Progenitor cell of endocrine pancreas (in vitro differentiated cells): ENCODE results near the gene SPATS2. TPM values are rescaled to one million over a fixed set of nuclear protein-coding genes. Genes with fewer than 3 reads are reported as not detected.

Experiments used
- DNase-seq: peaks from one replicate; pipeline ENCODE4 v3.0.0; 2021; ENCODE audit warnings: low spot score; ENCODE audit not compliant: unreplicated experiment
- H3K27ac Mint-ChIP-seq: 2 replicates; pipeline ENCODE4 v1.8.0; 2021; ENCODE audit warnings: mild to moderate bottlenecking, moderate library complexity, mixed read lengths
- H3K27me3 Mint-ChIP-seq: 2 replicates; pipeline ENCODE4 v1.8.0; 2021; ENCODE audit warnings: mixed read lengths
- H3K36me3 Mint-ChIP-seq: 2 replicates; pipeline ENCODE4 v1.8.0; 2022; ENCODE audit warnings: mixed read lengths; ENCODE audit not compliant: insufficient read depth
- H3K4me1 Mint-ChIP-seq: 2 replicates; pipeline ENCODE4 v1.8.0; 2021; ENCODE audit warnings: low read depth, mixed read lengths
- H3K4me3 Mint-ChIP-seq: 2 replicates; pipeline ENCODE4 v1.8.0; 2021; ENCODE audit warnings: low read depth, mild to moderate bottlenecking, moderate library complexity, mixed read lengths
- H3K9me3 Mint-ChIP-seq: 2 replicates; pipeline ENCODE4 v1.8.0; 2021; ENCODE audit warnings: low read depth, mixed read lengths
- total RNA-seq: library from RNA; stranded (reverse); gene quantifications from 2 replicates; pipeline ENCODE4 v1.2.1, GENCODE V29; 2021
- TF ChIP-seq, protein P1 (sequence below): fragments of 200-600 bp; sonication (generic); IDR thresholded peaks from one replicate; pipeline ENCODE4 v1.5.0; 2021; ENCODE audit warnings: antibody characterized with exemption, mild to moderate bottlenecking; ENCODE audit not compliant: unreplicated experiment

Gene SPATS2
- total RNA-seq, 1 donor from 2014 or later = 84.4 TPM

DNA sequence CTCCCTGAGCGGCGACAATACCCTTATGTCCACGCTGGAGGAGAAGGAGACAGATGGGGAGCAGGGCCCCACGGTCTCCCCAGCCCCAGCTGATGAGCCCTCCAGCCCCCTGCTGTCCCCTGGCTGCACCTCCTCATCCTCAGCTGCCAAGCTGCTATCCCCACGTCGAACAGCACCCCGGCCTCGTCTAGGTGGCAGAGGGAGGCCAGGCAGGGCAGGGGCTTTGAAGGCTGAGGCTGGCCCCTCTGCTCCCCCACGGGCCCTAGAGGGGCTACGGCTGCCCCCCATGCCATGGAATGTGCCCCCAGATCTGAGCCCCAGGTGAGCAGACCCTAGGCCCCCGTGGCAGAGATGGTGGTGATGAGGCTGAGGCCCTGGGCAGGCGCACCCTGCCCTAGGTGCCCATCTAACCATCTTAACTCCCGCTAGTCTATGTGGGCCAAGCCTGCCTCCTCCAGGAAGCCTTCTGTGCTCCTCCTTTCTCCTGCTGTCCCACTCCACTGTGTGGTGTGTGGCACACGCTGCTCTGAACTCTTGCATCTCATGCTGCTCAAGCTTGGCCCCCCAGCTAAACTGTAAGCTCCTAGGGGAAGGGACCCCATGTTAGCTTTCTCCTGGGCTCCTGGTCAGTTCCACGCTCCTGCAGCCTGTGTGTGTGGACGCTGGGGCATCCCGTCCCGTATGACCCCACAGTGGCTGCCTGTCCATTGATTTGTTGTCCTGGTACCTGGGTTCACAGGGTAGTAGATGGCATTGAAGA lies 188.5 kb downstream of the SPATS2 start:
- no peak for DNase-seq
- TF ChIP-seq, protein P1, sequence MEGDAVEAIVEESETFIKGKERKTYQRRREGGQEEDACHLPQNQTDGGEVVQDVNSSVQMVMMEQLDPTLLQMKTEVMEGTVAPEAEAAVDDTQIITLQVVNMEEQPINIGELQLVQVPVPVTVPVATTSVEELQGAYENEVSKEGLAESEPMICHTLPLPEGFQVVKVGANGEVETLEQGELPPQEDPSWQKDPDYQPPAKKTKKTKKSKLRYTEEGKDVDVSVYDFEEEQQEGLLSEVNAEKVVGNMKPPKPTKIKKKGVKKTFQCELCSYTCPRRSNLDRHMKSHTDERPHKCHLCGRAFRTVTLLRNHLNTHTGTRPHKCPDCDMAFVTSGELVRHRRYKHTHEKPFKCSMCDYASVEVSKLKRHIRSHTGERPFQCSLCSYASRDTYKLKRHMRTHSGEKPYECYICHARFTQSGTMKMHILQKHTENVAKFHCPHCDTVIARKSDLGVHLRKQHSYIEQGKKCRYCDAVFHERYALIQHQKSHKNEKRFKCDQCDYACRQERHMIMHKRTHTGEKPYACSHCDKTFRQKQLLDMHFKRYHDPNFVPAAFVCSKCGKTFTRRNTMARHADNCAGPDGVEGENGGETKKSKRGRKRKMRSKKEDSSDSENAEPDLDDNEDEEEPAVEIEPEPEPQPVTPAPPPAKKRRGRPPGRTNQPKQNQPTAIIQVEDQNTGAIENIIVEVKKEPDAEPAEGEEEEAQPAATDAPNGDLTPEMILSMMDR = no peak
- Mint-ChIP-seq H3K27me3 (no peaks in the 10 kb centered on the region), H3K4me1 (peaks cover 23% of the 10 kb centered on the region), H3K27ac (no peak overlapping the region), H3K36me3 (peaks cover 13% of the 10 kb centered on the region), H3K4me3 (no peak overlapping the region), H3K9me3 (no peaks in the 10 kb centered on the region)

DNA sequence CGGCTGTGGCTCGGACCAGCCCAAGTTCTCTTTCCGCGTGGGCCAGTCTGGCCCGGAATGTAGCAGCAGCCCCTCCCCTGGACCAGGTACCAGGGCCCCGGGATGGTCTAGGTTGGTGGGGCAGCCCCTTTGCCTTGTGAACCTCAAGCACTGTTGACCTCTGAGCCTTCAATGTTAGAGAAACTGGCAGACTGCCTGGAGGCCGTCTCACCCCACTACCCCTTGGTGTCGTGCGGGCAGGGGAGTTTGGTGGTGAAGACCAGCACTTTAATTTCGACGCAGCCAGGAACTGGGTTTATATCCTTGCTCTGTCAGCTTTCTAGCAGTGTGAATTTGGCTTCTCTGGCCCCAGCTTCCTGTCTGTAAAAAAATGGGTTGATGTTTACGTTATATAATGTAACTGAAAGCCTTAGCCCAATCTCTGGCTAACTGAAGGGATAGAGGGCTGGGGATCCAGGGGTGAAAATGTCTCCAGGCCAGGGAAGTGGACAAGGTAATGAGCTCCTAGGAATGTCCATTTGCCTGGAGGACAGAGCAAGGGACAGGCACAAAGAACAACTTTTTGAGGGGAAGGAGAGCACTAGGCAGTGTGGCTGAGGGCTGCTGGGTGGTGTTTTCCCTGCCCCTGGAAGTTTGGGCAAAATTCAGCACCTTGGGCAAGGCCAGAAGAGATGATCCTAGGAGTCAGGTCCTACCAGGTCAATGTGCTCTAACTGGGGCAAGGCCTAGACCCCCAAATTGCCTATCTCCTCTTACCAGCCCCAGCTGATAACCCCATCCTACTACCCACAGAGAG lies 189.3 kb downstream of the SPATS2 start:
- DNase-seq = no peak
- Mint-ChIP-seq H3K27me3 (no peaks in the 10 kb centered on the region), H3K27ac (no peak overlapping the region), H3K9me3 (no peaks in the 10 kb centered on the region), H3K36me3 (peaks cover 13% of the 10 kb centered on the region), H3K4me1 (peaks cover 20% of the 10 kb centered on the region), H3K4me3 (no peak overlapping the region)
- TF ChIP-seq, protein P1 = no peak

DNA sequence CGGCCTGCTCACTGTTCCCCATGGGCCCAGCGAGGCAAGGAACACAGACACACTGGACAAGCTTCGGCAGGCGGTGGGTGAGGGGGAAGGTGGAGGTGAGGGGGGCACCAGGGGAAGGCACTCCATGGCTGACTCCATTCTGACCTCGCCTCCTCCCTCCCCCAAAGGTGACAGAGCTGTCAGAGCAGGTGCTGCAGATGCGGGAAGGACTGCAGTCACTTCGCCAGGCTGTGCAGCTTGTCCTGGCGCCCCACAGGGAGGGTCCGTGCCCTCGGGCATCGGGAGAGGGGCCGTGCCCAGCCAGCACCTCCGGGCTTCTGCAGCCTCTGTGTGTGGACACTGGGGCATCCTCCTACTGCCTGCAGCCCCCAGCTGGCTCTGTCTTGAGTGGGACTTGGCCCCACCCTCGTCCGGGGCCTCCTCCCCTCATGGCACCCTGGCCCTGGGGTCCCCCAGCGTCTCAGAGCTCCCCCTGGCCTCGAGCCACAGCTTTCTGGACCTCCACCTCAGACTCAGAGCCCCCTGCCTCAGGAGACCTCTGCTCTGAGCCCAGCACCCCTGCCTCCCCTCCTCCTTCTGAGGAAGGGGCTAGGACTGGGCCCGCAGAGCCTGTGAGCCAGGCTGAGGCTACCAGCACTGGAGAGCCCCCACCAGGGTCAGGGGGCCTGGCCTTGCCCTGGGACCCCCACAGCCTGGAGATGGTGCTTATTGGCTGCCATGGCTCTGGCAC lies 190.1 kb downstream of the SPATS2 start:
- H3K27ac Mint-ChIP-seq = no peak overlapping the region
- H3K27me3 Mint-ChIP-seq = no peaks in the 10 kb centered on the region

DNA sequence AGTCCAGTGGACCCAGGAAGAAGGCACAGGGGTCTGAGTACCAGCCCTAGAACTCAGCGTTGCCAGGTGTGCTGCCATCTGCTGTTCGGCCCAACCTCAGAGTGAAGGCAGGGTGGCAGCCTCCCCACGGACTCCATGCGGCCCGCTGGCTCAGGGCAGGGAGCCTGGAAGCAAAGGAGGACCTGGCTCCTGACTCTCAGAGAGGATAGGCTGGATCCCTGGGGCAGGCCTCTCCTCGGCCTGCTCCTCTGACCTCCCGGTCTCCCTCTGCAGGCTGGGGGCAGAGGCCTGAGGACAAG lies 190.6 kb downstream of the SPATS2 start:
- peaks cover 17% of the 10 kb centered on the region for H3K36me3 Mint-ChIP-seq
- H3K27me3 Mint-ChIP-seq = no peaks in the 10 kb centered on the region
- no peak overlapping the region for H3K4me3 Mint-ChIP-seq
- no peaks in the 10 kb centered on the region for H3K9me3 Mint-ChIP-seq
- no peak overlapping the region for H3K27ac Mint-ChIP-seq
- TF ChIP-seq, protein P1 = peak; percentile 14
- no peak for DNase-seq
- H3K4me1 Mint-ChIP-seq = peaks cover 13% of the 10 kb centered on the region

More for the DNA sequence above, 190.1 kb downstream of the SPATS2 start:
- Mint-ChIP-seq H3K9me3 (no peaks in the 10 kb centered on the region), H3K4me3 (no peak overlapping the region), H3K4me1 (peaks cover 17% of the 10 kb centered on the region), H3K36me3 (peaks cover 15% of the 10 kb centered on the region)
- TF ChIP-seq, protein P1 = no peak
- no peak for DNase-seq

DNA sequence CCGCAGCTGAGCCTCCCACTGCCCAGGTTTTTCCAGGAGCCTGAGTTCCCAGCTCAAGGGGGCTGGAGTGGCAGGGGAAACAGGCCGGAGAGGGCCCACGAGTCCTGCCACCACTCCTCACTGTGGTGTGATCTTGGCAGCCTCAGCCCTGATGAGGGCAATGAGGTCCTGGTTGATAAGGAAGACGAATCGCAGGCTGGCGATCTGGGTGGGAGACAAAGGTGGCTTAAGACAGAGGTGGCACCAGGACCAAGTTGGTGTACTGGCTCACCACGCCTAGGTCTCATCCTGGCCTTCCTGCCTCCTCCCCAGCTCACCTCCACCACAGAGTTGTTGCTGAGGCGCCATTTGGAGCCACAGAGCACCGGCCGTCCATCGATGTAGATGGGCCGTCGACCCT lies 191.3 kb downstream of the SPATS2 start:
- H3K4me3 Mint-ChIP-seq = no peak overlapping the region
- no peak overlapping the region for H3K27ac Mint-ChIP-seq
- H3K4me1 Mint-ChIP-seq = peaks cover 9% of the 10 kb centered on the region
- H3K9me3 Mint-ChIP-seq = no peaks in the 10 kb centered on the region
- TF ChIP-seq, protein P1 = no peak
- H3K36me3 Mint-ChIP-seq = peaks cover 17% of the 10 kb centered on the region
- DNase-seq = no peak
- no peaks in the 10 kb centered on the region for H3K27me3 Mint-ChIP-seq
